ENCODE data around the gene DRG1.

GRCh38 chr22:31475800-31476199, 76.4 kb downstream of the DRG1 start:
- TF ChIP-seq CTCF (conservative IDR thresholded peaks at IDR 0.05; ENCODE audit: low read depth, low read length) (no peak), EZH2 (IDR thresholded peaks at IDR 0.05; ENCODE audit: borderline replicate concordance, low read depth, low read length, poor library complexity, severe bottlenecking) (no peak)

Data from A673 (cell line).